H54 (cell line): ENCODE measurements around the gene ABHD1.
"Not testable (repeated sequence)": the region's sequence is repeated elsewhere in the genome, so short reads cannot be mapped to it uniquely, and the experiment has no call there.

Experiments used
- DNase-seq: peaks from one replicate; pipeline ENCODE4 v3.0.0; 2011; ENCODE audit warnings: low spot score, mixed read lengths; ENCODE audit not compliant: insufficient read length
- FAIRE-seq: peaks from 3 replicates; lab custom pipeline; 2011; peaks lifted over from hg19 to GRCh38; lab: Jason Lieb, UNC
- POLR2A ChIP-seq: IDR thresholded peaks from 2 replicates; pipeline ENCODE4 v1.6.1; 2011; ENCODE audit warnings: low read depth, mild to moderate bottlenecking, low read length

ABHD1 gene

DNA sequence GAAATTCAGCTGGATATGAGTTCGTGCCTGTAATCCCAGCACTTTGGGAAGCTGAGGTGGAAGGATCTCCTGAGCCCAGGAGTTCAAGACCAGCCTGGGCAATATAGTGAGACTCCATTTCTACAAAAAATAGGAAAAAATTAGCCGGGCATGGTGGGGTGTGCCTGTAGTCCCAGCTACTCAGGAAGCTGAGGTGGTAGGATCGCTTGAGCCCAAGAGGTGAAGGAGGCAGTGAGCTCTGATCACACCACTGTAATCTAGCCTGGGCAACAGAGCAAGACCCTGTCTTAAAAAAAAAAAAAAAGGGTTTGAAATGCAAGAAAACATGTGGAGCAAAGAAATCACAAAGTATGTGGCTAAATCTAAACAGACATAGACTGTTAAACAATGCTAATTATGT is 14.5 kb upstream of the ABHD1 start:
- DNase-seq, result no peak
- FAIRE-seq, result no peak
- TF ChIP-seq POLR2A, result no peak

DNA sequence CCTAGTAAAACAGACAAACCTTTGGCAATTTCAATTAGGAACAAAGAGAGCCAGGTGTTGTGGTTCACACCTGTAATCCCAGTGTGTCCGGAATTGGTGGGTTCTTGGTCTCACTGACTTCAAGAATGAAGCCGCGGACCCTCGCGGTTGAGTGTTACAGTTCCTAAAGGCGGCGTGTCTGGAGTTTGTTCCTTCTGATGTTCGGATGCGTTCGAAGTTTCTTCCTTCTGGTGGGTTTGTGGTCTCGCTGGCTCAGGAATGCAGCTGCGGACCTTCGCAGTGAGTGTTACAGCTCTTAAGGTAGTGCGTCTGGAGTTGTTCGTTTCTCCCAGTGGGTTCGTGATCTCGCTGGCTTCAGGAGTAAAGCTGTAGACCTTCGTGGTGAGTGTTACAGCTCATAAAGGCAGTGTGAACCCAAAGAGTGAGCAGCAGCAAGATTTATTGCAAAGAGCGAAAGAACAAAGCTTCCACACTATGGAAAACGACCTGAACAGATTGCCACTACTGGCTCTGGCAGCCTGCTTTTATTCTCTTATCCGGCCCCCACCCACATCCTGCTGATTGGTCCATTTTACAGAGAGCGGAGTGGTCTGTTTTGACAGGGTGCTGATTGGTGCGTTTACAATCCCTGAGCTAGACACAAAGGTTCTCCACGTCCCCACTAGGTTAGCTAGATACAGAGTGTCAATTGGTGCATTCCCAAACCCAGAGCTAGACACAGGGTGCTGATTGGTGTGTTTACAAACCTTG is 12.8 kb upstream of the ABHD1 start:
- DNase-seq, FAIRE-seq: not testable (repeated sequence)

DNA sequence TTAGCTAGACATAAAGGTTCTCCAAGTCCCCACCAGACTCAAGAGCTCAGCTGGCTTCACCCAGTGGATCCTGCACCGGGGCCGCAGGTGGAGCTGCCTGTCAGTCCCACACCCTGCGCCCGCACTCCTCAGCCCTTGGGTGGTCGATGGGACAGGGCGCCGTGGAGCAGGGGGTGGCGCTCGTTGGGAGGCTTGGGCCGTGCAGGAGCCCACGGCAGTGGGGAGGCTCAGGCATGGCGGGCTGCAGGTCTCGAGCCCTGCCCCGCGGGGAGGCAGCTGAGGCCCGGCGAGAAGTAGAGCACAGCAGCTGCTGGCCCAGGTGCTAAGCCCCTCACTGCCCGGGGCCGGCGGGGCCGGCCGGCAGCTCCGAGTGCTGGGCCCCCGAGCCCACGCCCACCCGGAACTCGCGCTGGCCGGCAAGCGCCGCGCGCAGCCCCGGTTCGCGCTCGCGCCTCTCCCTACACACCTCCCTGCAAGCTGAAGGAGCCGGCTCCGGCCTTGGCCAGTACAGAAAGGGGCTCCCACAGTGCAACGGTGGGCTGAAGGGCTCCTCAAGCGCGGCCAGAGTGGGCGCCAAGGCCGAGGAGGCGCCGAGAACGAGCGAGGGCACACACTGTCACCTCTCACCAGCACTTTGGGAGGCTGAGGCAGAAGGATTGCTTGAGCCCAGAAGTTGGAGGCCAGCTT is 12.1 kb upstream of the ABHD1 start:
- not testable (repeated sequence) for FAIRE-seq, DNase-seq

DNA sequence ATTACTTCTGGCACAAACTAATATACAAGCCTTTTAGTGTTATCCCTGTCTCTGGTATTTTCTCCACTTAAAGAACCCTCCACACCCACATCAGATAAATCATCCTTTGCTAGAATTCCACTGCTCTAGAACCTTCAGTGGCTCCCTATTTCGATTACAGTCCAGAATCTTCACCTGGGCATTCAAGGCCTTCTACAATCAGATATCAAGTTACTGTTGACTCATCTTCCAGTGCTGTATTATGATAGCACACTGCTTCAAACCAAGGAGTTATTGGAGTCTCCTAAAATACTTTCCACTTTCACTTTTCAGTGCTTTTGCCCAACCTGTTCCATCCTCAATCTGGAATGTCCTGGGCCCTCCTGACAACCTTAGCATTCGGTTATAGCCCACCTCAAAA is 8.1 kb upstream of the ABHD1 start:
- no peak for TF ChIP-seq POLR2A

DNA sequence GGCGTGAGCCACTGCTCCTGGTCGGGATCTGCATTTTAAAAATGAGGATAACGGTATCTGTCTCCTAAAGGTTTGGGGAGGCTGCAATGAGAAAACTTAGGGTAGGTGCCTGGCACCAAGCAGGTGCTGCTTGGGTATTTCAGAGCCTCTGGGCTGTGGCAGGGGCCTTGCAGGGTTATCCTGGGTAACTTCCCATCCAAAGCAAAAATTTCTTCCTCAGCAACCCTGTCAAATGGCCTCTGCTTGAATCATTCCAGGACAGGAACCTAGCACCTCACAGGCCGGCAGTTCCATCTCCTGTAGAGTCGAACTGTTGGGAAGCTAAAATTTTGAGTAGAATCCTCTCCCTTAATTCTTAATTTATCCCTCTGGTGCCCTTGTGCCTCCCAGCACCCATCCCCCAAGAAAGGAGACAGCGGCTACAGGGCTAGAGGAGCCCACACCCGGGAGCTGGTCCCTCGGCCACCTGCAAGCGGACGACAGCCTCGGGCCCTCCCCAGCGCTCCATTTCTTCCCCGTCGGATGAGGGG is 5.6 kb upstream of the ABHD1 start:
- DNase-seq (no peak), FAIRE-seq (no peak)
- TF ChIP-seq POLR2A, result no peak

More for the DNA sequence above, 8.1 kb upstream of the ABHD1 start:
- DNase-seq, result no peak
- no peak for FAIRE-seq

DNA sequence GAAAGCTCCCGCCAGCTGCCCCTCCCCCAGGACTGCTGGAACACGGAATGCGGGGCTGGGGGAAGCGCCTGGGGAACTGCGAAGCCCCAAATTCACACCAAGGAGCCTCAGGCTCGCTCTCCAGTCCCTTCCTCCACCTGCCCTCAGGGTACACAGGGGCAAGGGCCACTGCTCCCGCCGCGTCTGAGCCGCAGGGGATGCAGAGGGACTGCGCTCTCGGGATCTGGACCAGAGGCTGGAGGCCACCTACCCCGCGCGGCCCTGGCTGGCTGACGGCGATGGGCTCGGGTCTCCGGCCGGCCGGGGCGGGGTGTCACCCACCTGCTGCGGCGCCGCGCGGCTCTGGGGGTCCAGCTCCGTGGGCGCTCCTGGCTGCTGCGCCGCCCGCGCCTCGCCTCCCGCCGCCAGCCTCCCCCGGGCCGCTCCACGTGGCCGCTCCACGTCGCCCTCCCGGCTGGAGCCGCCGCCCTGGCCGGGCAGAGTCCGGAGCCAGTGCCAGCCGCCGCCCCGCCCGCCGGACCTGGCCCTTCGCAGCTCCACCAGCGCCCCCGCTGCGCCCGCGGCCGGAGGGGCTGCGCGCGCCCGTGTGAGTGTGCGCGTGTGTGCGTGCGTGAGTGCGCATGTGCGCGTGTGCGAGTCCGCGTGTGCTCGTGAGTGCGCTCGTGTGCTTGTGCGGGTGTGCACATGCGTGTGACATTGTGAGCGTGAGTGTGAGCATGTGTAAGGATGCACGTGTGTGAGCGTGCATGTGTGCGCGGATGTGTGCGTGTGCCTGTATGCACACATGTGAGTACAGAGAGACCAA is 4.9 kb upstream of the ABHD1 start, which contains the start of gene CGREF1:
TSS of gene CGREF1 (minus strand) at position 604 of the 805 bp plus-strand sequence. CDS start 14,762 bp downstream, outside the sequence.
- FAIRE-seq (no peak), DNase-seq (no peak)
- TF ChIP-seq POLR2A, result no peak

DNA sequence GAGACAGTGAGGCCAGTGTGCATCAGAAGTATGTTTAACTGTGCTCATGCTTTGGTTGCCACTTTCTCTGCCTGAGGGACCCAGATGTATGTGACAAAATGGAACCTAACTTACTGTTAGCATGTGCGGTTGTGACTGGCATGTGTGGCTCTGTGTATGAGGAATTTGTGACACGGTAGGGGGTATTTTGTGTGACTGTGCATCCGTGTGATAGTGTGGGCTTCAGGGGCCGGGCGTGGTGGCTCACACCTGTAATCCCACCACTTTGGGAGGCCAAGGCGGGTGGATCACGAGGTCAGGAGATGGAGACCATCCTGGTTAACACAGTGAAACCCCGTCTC is 4.3 kb upstream of the ABHD1 start:
- FAIRE-seq, DNase-seq: not testable (repeated sequence)

DNA sequence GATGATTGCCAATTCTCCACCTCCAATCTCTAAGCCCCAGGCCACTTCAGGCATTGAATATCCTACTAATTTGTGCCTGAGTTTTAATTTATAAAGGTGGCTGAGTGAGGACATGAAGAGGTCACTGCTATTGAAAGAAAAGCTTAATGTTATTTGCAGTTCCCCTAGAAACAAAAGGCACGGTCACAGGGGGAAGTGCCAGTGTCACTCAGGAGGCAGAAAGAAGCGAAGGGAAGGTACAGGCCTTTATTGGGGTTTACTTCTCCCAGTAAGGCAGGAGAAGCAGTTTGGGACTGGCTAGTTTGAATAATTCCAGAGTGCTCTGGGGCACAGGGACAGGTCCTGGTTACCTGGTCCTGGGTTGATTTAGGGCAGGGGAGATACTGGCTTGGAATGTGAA is 1.7 kb upstream of the ABHD1 start:
- FAIRE-seq, result no peak
- TF ChIP-seq POLR2A, result no peak

DNA sequence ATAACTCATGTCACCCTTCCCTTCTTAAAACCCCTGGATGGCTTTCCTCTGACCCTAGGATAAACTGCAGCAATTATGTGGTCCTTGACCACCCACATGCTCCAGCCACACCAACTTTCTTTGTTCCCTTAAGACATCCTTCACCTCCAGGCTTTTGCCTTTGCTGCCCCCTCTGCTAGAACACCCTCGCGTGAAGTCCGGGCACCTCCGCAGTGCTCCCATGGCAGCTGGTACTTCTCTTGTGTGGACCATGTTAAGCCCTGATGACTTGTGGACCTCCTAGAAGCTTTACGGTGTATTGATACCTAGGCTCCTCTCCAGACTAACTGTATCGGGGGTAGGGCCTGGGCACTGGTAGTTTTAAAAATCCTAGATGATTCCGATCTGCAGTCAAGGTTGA is 824 bp upstream of the ABHD1 start:
- DNase-seq (no peak), FAIRE-seq (no peak)
- TF ChIP-seq POLR2A, result no peak

More for the DNA sequence above, 1.7 kb upstream of the ABHD1 start:
- no peak for DNase-seq

DNA sequence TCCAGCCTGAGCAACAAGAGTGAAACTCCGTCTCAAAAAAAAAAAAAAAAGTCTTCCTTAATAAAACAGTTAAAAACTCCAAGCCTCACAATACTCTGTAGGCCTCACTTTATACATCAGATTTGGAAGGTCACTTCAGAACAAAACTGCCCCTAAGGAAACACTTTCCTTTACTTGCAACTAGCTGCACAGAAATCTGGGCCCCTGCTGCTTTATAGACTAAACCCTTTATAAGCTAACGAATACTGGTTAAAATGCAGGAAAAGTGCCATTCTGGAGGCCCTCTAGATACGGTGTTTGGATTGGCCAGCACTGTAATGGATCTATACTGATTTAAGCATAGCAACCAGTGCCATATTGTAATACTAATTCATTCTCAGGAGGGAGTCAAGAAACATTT is 1.5 kb downstream of the ABHD1 start:
- no peak for TF ChIP-seq POLR2A
- DNase-seq (no peak), FAIRE-seq (no peak)

DNA sequence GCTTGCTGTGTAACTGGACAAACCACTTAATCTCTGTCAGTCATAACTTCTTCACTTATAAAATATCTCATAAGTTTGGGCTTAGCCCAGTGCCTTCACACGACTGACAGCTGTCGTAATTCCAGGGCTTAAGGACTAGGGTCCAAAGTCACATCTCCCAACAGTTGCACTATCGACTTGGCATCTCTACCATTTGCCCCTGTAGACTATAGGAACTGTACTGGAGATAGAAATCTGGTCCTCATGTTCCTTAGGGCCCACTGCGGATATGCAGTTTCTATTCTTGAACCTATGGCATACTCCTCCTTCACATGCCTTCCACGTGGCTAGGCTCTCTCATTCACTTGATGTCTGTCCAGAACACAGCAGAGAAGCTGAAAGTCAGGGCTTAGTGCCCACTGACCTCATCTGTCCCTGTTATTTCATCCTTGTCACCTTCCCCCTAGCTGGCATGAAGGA is 2.7 kb downstream of the ABHD1 start:
- no peak for FAIRE-seq
- no peak for DNase-seq
- TF ChIP-seq POLR2A, result no peak

DNA sequence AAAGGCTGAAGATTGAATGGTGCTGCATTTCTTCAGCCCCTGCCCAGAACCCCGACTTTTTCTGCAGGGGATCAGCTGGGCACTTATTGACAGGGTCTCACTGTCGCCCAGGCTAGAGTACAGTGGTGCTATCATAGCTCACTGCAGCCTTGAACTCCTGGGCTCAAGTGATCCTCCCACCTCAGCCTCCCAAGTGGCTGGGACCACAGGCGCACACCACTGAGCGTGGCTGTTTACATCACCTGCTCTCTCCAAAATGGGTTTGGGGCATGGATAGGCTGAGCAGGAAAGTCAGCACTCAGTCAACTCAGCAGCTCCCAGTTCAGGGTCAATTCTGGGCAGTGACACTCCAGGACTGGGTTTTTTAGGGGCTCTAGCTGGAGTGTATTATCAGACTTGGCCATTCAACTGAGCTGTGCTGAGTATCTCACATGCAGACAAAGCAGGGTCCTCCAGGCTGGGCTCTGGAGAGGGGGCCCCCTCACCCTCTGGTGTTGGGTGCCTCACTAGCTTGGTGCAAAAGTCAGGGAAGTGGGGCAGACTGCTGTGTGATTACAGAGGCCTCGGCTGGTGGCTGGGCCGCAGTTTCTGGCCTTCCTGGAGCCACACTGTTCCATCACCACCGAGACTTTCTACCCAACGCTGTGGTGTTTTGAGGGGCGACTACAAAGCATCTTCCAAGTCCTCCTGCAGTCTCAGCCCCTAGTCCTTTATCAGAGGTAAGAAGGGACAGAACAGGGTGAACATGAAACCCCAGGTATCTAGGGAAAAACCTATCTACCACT is 4.5 kb downstream of the ABHD1 start:
- DNase-seq (no peak), FAIRE-seq (no peak)

DNA sequence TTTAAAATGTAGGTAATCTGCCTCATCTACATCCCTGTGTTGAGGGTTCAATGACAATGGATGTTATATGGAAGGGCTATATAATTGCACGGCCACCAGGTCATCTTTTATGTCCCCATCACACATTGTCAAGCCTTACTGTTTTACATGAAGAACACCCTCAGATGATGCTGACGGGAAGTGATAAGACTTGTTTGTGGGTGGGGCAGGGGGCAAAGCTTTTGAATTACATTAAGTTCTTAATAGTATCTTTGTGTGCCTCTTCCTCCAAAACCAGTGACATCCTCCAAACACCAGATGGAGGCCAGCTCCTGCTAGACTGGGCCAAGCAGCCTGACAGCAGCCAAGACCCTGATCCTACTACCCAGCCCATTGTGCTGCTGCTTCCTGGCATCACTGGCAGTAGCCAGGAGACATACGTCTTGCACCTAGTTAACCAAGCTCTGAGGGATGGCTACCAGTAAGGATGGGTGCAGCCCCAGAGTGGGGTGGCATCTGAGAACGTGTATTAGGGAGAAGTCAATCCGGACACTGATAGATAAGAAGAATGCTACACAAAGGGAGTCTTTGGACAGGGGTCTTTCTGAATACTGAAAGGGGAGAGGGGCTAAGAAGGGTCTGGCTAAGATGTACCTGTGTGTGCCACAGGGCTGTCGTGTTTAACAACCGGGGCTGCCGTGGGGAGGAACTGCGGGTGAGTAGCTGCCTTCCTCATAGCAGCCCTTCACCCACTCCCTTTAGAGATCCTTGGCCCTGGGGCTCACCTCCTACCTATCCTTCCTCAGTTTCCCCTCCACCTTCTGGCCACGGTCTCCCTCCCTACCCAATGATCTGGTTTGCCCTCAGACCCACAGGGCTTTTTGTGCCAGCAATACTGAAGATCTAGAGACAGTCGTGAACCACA is 5.3 kb downstream of the ABHD1 start:
- no peak for FAIRE-seq
- TF ChIP-seq POLR2A, result no peak
- DNase-seq, result no peak

More for the DNA sequence above, 4.5 kb downstream of the ABHD1 start:
- no peak for TF ChIP-seq POLR2A
